ENCODE data around the gene ACAP3.
A peak's percentile ranks its signal among the peaks of the same experiment; 100 is the strongest.

Gene ACAP3

GRCh38 chr1:1353389-1354151, 45.8 kb upstream of the ACAP3 start:
- DNase-seq (ENCODE audit: low read depth) = no peak
- H3K4me3 ChIP-seq (ENCODE audit: low read depth, low read length) = no peak overlapping the region
- TF ChIP-seq MYC (IDR thresholded peaks at IDR 0.05; ENCODE audit: low read depth, low read length) = no peak

- TF ChIP-seq POLR2A (IDR thresholded peaks at IDR 0.05; ENCODE audit: extremely low read depth, insufficient read length) (no peak), MAX (IDR thresholded peaks at IDR 0.05; ENCODE audit: low read depth, low read length) (no peak), CTCF (IDR thresholded peaks at IDR 0.05; ENCODE audit: low read depth, low read length) (no peak), MYC (IDR thresholded peaks at IDR 0.05; ENCODE audit: low read depth, low read length) (no peak)
- no peak overlapping the region for H3K4me3 ChIP-seq (ENCODE audit: low read depth, low read length)
- DNase-seq (ENCODE audit: low read depth) = no peak
Observed at GRCh38 chr1:1352786-1353388, 45.2 kb upstream of the ACAP3 start.

GRCh38 chr1:1351511-1352427, 44.0 kb upstream of the ACAP3 start:
- no peak for DNase-seq (ENCODE audit: low read depth)
- H3K4me3 ChIP-seq (ENCODE audit: low read depth, low read length) = no peak overlapping the region
- TF ChIP-seq MAX (IDR thresholded peaks at IDR 0.05; ENCODE audit: low read depth, low read length) (no peak), MYC (IDR thresholded peaks at IDR 0.05; ENCODE audit: low read depth, low read length) (no peak), CTCF (IDR thresholded peaks at IDR 0.05; ENCODE audit: low read depth, low read length) (no peak), POLR2A (IDR thresholded peaks at IDR 0.05; ENCODE audit: extremely low read depth, insufficient read length) (no peak)

- TF ChIP-seq CTCF (IDR thresholded peaks at IDR 0.05; ENCODE audit: low read depth, low read length) (peak; percentile 41), MAX (IDR thresholded peaks at IDR 0.05; ENCODE audit: low read depth, low read length) (no peak), POLR2A (IDR thresholded peaks at IDR 0.05; ENCODE audit: extremely low read depth, insufficient read length) (peak; percentile 65), MYC (IDR thresholded peaks at IDR 0.05; ENCODE audit: low read depth, low read length) (0 out of 2 replicates have a peak, but pooled peaks have one; percentile 3)
- peak within 1 kb of the TSS; percentile 67 for H3K4me3 ChIP-seq (ENCODE audit: low read depth, low read length)
- peak; percentile 81 for DNase-seq (ENCODE audit: low read depth)
Observed at GRCh38 chr1:1349256-1350012, 41.7 kb upstream of the ACAP3 start, which contains the start of gene DVL1. Gene DVL1, minus strand, starts transcription at chr1:1349418. Its CDS starts 353 bp downstream, at chr1:1349065.

GRCh38 chr1:1348420-1349255, 40.9 kb upstream of the ACAP3 start:
- peak; percentile 41; the same call in 1 of the 2 replicates for TF ChIP-seq MAX (IDR thresholded peaks at IDR 0.05; ENCODE audit: low read depth, low read length)
- TF ChIP-seq POLR2A (IDR thresholded peaks at IDR 0.05; ENCODE audit: extremely low read depth, insufficient read length) = no peak
- peak; percentile 43; the same call in 1 of the 2 replicates for TF ChIP-seq MYC (IDR thresholded peaks at IDR 0.05; ENCODE audit: low read depth, low read length)
- peak overlapping the region; percentile 67 for H3K4me3 ChIP-seq (ENCODE audit: low read depth, low read length)
- DNase-seq (ENCODE audit: low read depth) = peak; percentile 59
